Naive thymus-derived CD8-positive, alpha-beta T cell (primary cell): ENCODE results near the gene ZFP82. TPM values are rescaled to one million over a fixed set of nuclear protein-coding genes. Genes with fewer than 3 reads are reported as not detected.
A peak's percentile ranks its signal among the peaks of the same experiment; 100 is the strongest.

Experiments used
- ATAC-seq, 2 donors: fragments of 150-1000 bp; cut with Tn5 transposase in 1 of 2; sonication (Bioruptor Pico), chemical (Tn5 transposase) in 1 of 2; 1 replicate in 1 of 2; 2 replicates in 1 of 2; pipeline ENCODE4 v1.10.0; 2021; ENCODE audit warnings: mild to moderate bottlenecking in 2 of 2, moderate library complexity in 2 of 2
- POLR2A ChIA-PET: fragments of 350-600 bp; sonication (Branson Sonifier 250); formaldehyde crosslinking; loops from one replicate; lab custom pipeline; 2021; ENCODE audit warnings: antibody characterized with exemption; lab: Charles Lee
- DNase-seq, 10 donors: peaks; one replicate each; pipeline versions ENCODE4 v3.0.0 to v3.0.0-alpha.2; 2020 to 2022
- H3K27ac Mint-ChIP-seq, 10 donors: one replicate each; pipeline ENCODE4 v1.8.0; 2020 to 2022; ENCODE audit warnings: mild to moderate bottlenecking in 10 of 10, mixed read lengths in 10 of 10, moderate library complexity in 4 of 10, inconsistent platforms in 1 of 10
- H3K27me3 Mint-ChIP-seq, 5 donors: one replicate each; pipeline ENCODE4 v1.8.0; 2021 to 2022; ENCODE audit warnings: mixed read lengths in 5 of 5
- H3K36me3 Mint-ChIP-seq, 3 donors: one replicate each; pipeline ENCODE4 v1.8.0; 2020 to 2022; ENCODE audit warnings: mixed read lengths in 3 of 3, mild to moderate bottlenecking in 2 of 3, inconsistent platforms in 1 of 3
- H3K4me1 Mint-ChIP-seq, 4 donors: one replicate each; pipeline ENCODE4 v1.8.0; 2021 to 2022; ENCODE audit warnings: mixed read lengths in 4 of 4
- H3K4me3 Mint-ChIP-seq, 10 donors: one replicate each; pipeline ENCODE4 v1.8.0; 2020 to 2022; ENCODE audit warnings: mild to moderate bottlenecking in 10 of 10, mixed read lengths in 10 of 10, moderate library complexity in 6 of 10, inconsistent platforms in 1 of 10
- H3K9me3 Mint-ChIP-seq, 9 donors: one replicate each; pipeline ENCODE4 v1.8.0; 2020 to 2022; ENCODE audit warnings: mixed read lengths in 9 of 9, mild to moderate bottlenecking in 3 of 9, inconsistent platforms in 1 of 9, moderate library complexity in 1 of 9
- polyA plus RNA-seq, 3 donors: library from polyadenylated mRNA; unstranded; fragments of 300-500 nt; fragmentation: Illumina TruSeq; gene quantifications; one replicate each; pipeline ENCODE4 v1.2.3, GENCODE V29; 2021
- total RNA-seq, 8 experiments: library from RNA in 2 of 8; stranded (reverse) in 2 of 8; gene quantifications; one replicate each; pipeline ENCODE4 v1.2.3 and lab custom pipeline; 2021 to 2026

ZFP82 gene
- total RNA-seq (10 to 100 TPM; 10.1 to 12.4 TPM), polyA plus RNA-seq (10 to 100 TPM in 1 of 3 donors, 1 to 10 TPM in 2; 2.8 to 13.5 (median 5.3) TPM), total RNA-seq (lab: John Stamatoyannopoulos, UW) (3.1 to 20.9 (median 13.8) reads per million in 6 experiments)

DNA sequence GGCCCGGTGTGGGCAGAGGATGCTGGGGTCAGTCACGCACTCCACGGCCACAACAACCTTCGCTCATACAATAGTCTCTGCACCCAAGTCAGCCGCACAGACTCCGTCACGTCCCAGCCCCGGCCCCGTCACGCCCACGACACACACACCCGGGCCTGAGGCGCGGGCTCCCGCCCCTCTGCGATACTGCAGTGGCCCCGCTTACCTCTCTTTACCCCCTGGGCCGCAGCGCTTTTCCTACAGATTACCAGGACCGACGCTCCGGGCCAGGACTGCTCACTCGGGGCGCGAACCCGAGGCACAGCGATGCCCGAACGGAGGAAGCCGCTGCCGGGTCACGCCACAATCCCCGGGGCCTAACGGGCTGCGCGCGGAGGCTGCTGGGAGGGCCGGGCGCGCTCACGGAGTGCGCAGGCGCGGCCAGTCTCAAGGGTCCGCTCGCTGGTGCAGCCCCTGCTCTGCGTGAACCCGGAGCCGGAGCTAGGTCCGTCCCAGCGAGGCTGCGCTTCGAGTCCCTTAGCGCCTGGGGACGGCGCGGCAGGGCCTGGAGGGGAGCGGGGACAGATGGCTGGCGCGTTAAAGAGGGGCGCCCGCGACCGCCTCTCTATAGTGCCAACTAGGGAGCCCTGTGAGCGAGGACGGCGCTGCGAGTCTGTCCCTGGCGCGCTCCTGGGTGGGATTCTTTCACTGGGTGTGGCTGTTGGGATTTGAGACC lies at the start of gene ZFP82:
ZFP82 (minus strand) TSS at position 358 of the 715 bp plus-strand sequence. CDS start 8,855 bp downstream, outside the sequence.
- POLR2A ChIA-PET, result interaction anchor here (0.6 to 3.1 kb wide), 6 partner anchors 40 to 1279 kb away, joined by 3 to 13 read pairs (median 3); partner anchors contain the start of genes ZFP14, ZNF566 and ZNF790
- DNase-seq, result peak; percentile 51 to 83 (median 72)
- Mint-ChIP-seq H3K27me3 (peaks cover 10 to 31% (median 17%) of the 10 kb centered on the region in 5 donors), H3K4me3 (peak within 1 kb of the TSS; percentile 84 to 99 (median 93)), H3K27ac (peak within 1 kb of the TSS; percentile 87 to 99 (median 94)), H3K9me3 (peaks cover 0 to 71% (median 24%) of the 10 kb centered on the region in 9 donors), H3K36me3 (peaks cover 23 to 57% (median 45%) of the 10 kb centered on the region in 3 donors), H3K4me1 (peaks cover 9 to 25% (median 22%) of the 10 kb centered on the region in 4 donors)
- peak; percentile 92 for ATAC-seq

DNA sequence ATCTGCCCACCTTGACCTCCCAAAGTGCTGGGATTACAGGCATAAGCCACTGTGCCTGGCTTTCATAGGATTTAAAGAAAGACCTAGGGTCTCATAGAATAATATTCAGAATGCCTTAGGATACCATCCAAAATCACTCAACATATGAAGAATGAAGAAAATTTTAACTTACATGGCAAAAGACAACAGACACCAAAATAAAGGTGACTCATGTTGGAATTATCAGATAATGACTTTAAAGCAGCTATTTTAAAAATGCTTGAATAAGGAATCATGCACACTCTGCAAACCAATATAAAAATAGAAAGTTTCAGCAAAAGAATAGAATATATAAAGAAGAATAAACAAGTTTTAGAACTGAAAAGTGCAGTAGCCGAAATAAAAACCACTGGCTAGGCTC lies 41.6 kb upstream of the ZFP82 start:
- Mint-ChIP-seq H3K4me1 (no peaks in the 10 kb centered on the region), H3K36me3 (peaks cover 51 to 77% (median 53%) of the 10 kb centered on the region in 3 donors), H3K27me3 (no peaks in the 10 kb centered on the region), H3K4me3 (no peak overlapping the region), H3K9me3 (peaks cover 22 to 95% (median 39%) of the 10 kb centered on the region in 9 donors), H3K27ac (no peak overlapping the region)
- DNase-seq (no peak), ATAC-seq (no peak)
- POLR2A ChIA-PET, result no interaction called here

DNA sequence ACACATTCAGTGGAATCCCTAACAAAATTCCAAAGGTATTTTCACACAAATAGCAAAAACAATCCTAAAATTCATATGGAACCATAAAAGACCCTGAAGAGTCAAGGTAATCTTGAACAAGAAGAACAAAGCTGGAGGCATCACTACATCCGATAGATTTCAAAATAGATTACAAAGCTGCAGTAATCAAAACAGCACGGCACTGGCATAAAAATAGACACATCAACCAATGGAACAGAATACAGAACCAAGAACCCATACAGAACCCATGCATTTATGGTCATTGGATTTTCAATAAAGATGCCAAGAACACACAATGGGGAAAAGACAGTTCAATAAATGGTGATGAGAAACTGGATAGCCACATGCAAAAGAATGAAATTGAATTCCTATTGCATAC lies 38.4 kb upstream of the ZFP82 start:
- ATAC-seq, result no peak
- Mint-ChIP-seq H3K27ac (no peak overlapping the region), H3K36me3 (peaks cover 54 to 84% (median 65%) of the 10 kb centered on the region in 3 donors), H3K4me1 (no peaks in the 10 kb centered on the region), H3K4me3 (no peak overlapping the region), H3K9me3 (peaks cover 25 to 98% (median 57%) of the 10 kb centered on the region in 9 donors), H3K27me3 (no peaks in the 10 kb centered on the region)
- POLR2A ChIA-PET, result no interaction called here
- no peak for DNase-seq

DNA sequence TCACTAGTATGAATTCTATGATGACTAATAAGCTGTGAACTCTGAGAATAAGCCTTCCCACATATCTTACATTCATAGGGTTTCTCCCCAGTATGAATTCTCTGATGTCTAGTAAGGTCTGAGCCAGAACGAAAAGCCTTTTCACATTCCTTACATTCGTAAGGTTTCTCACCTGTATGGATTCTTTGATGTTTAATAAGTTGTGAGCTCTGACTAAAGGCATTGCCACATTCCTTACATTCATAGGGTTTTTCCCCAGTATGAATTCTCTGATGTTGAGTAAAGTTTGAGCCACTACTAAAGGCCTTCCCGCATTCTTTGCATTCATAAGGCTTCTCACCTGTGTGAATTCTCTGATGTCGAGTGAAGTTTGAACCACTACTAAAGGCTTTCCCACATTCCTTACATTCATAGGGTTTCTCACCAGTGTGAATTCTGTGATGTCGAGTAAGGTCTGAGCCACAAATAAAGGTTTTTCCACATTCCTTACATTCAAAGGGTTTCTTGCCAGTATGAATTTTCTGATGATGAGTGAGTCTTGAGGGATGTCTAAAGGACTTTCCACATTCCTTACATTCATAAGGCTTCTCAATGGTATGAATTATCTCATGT lies 30.7 kb upstream of the ZFP82 start:
- Mint-ChIP-seq H3K4me3 (no peak overlapping the region), H3K27ac (no peak overlapping the region), H3K27me3 (no peaks in the 10 kb centered on the region), H3K9me3 (peaks cover 7 to 98% (median 50%) of the 10 kb centered on the region in 9 donors), H3K4me1 (no peaks in the 10 kb centered on the region), H3K36me3 (peaks cover 51 to 89% (median 69%) of the 10 kb centered on the region in 3 donors)
- POLR2A ChIA-PET, result no interaction called here
- no peak for ATAC-seq
- no peak for DNase-seq

DNA sequence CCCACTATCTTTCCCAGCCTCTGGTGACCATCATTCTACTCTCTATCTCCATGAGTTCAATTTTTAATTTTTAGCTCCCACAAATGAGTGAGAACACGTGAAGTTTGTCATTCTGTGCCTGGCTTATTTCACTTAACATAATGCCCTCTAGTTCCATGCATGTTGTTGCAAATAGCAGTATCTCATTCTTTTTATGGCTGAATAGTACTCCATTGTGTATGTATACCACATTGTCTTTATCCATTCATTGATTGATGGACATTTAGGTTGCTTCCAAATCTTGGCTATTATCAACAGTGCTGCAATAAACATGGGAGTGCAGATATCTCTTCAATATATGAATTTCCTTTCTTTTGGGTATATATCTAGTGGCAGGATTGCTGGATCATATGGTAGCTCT lies 22.9 kb upstream of the ZFP82 start:
- H3K36me3 Mint-ChIP-seq, result peaks cover 4 to 38% (median 38%) of the 10 kb centered on the region in 3 donors
- H3K27ac Mint-ChIP-seq, result peak overlapping the region in 1 of 10 donors; percentile 7
- H3K27me3 Mint-ChIP-seq, result no peaks in the 10 kb centered on the region
- no peak for ATAC-seq
- no peak overlapping the region for H3K4me3 Mint-ChIP-seq
- peaks cover 11 to 93% (median 30%) of the 10 kb centered on the region in 9 donors for H3K9me3 Mint-ChIP-seq
- no peak for DNase-seq
- peaks cover 0 to 2% (median 0%) of the 10 kb centered on the region in 4 donors for H3K4me1 Mint-ChIP-seq
- POLR2A ChIA-PET, result interaction anchor here (0.6 kb wide), 1 partner anchor 332 kb away, joined by 3 read pairs; no protein-coding TSS in a partner anchor

DNA sequence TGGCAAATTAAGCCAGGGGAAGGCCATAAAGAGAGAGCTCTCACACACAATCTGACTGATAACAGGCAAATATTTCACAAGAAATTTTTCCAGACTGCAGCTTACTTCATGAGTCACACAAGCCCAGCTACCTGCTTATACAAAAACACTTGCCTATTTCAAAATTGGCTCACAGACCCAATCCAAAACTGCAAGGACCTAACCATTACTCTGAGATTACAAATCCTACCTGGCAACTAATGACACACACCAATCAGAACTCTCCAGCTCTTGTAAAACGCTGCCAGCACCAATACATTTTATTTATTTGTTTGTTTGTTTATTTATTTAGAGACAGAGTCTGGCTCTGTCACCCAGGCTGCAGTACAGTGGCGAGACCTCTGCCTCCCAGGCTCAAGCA lies 18.1 kb upstream of the ZFP82 start:
- Mint-ChIP-seq H3K27ac (no peak overlapping the region), H3K9me3 (peaks cover 11 to 85% (median 46%) of the 10 kb centered on the region in 9 donors), H3K4me3 (no peak overlapping the region), H3K27me3 (no peaks in the 10 kb centered on the region), H3K4me1 (peaks cover 0 to 2% (median 0%) of the 10 kb centered on the region in 4 donors), H3K36me3 (peaks cover 2 to 33% (median 22%) of the 10 kb centered on the region in 3 donors)
- ATAC-seq, result no peak
- POLR2A ChIA-PET, result no interaction called here
- DNase-seq, result no peak

DNA sequence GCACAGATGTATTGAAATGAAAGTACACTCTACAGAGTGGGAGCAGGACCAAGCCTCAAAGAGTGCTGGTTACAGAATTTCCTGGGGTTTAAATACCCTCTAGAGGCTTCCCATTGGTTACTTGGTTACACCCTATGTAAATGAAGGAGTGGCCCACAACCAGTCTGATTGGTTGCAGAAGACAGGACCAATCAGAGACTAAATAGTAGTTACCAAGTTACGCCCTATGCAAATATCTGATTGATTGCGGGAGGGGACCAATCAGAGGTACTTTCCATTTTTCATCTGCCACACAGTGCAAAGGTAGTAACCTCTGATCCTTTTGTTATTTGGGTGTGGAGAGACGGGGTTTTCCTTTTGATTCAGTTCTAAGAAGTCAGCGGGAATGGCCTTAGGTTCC lies 5.5 kb upstream of the ZFP82 start:
- no peak for ATAC-seq
- H3K36me3 Mint-ChIP-seq, result peaks cover 8 to 48% (median 39%) of the 10 kb centered on the region in 3 donors
- no peak overlapping the region for H3K27ac Mint-ChIP-seq
- no peak for DNase-seq
- H3K4me3 Mint-ChIP-seq, result no peak overlapping the region
- peaks cover 21 to 39% (median 28%) of the 10 kb centered on the region in 5 donors for H3K27me3 Mint-ChIP-seq
- peaks cover 0 to 75% (median 41%) of the 10 kb centered on the region in 9 donors for H3K9me3 Mint-ChIP-seq
- POLR2A ChIA-PET, result no interaction called here
- peaks cover 0 to 4% (median 1%) of the 10 kb centered on the region in 4 donors for H3K4me1 Mint-ChIP-seq

DNA sequence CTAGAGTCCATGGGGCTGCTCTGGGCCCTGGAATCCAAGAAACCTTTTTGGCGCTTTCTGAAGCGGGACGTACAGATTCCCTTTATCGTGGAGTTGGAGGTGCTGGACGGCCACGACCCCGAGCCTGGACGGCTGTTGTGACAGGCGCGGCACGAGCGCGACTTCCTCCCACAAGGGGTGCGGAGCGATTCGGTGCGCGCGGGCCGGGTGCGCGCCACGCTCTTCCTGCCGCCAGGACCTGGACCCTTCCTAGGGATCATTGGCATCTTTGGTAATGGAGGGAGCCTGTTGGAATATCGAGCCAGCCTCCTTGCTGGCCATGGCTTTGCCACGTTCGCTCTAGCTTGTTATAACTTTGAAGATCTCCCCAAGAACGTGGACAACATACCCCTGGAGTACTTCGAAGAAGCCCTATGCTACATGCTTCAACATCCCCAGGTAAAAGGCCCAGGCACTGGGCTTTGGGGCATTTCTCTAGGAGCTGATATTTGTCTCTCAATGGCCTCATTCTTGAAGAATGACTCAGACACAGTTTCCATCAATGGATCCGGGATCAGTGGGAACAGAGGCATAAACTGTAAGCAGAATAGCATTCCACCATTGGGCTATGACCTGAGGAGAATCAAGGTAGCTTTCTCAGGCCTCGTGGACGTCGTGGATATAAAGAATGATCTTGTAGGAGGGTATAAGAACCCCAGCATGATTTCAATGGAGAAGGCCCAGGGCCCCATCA lies 3.5 kb upstream of the ZFP82 start:
- Mint-ChIP-seq H3K27me3 (peaks cover 18 to 39% (median 28%) of the 10 kb centered on the region in 5 donors), H3K27ac (no peak overlapping the region), H3K9me3 (peaks cover 0 to 73% (median 43%) of the 10 kb centered on the region in 9 donors), H3K4me3 (peak overlapping the region in 9 of 10 donors; percentile 37 to 72 (median 57)), H3K36me3 (peaks cover 12 to 52% (median 51%) of the 10 kb centered on the region in 3 donors), H3K4me1 (peaks cover 9 to 22% (median 19%) of the 10 kb centered on the region in 4 donors)
- no peak for DNase-seq
- POLR2A ChIA-PET, result no interaction called here
- ATAC-seq, result no peak

DNA sequence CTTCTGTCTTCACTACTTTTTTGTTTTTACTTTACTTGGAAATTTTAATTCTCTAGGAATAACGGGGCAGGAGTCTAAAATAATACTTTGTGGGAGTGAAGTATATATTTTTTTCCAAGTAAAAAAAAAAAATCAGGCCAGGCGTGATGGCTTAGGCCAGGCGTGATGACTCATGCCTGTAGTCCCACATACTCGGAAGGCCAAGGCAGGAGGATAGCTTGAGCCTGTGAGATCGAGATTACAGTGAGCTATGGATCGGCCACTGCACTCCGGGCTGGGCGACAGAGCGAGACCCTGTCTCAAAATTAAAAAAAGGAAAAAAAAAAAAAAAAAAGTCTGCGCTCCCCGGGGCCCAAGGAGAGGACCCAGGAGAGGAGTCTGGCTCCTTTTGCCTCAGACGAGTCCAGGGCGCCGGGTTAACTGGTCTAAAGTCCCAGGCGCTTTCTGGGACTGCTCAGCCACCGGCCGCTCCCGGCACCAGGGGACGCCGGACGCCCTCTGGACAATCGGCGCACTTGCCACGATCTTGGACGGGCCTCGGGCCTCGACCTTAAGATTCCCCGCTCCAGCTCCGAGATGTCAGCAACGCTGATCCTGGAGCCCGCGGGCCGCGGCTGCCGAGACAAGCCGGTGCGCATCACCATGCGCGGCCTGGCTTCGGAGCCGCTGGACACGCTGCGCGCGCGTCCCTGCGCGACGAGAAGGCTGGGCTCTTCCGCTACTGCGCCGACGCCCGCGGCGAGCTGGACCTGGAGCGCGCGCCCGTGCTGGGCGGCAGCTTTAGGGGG lies 2.7 kb upstream of the ZFP82 start:
- DNase-seq (no peak), ATAC-seq (no peak)
- POLR2A ChIA-PET, result no interaction called here
- Mint-ChIP-seq H3K4me3 (peak overlapping the region in 8 of 10 donors; percentile 8 to 74 (median 57)), H3K36me3 (peaks cover 13 to 53% (median 51%) of the 10 kb centered on the region in 3 donors), H3K9me3 (peaks cover 0 to 73% (median 41%) of the 10 kb centered on the region in 9 donors), H3K27ac (no peak overlapping the region), H3K4me1 (peaks cover 9 to 23% (median 20%) of the 10 kb centered on the region in 4 donors), H3K27me3 (peaks cover 17 to 39% (median 28%) of the 10 kb centered on the region in 5 donors)

DNA sequence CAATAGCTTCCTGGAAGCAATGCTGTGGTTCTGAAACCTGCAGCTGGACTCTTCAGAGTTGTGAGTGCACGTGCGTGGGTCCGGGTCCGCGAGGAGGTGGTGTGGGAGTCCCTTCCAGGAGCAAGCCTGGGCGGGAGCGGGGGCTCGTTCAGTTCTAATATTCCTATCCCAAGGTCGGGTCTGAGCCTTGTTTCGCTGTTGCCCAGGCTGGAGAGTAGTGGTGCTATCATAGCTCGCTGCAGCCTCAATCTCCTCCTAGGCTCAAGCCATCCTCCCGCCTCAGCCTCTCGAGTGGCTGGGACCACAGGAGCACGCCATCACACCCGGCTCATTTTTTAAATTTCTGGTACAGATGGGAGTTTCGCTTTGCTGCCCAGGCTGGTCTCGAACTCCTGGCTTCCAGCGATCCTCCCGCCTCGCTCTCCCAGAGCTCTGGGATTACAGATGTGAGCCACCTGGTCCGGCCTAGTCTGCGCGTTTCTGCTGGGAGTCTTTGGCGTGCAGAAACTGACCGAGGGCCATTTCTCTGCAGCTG lies 625 bp downstream of the ZFP82 start:
- DNase-seq (no peak), ATAC-seq (no peak)
- Mint-ChIP-seq H3K27me3 (peaks cover 9 to 25% (median 15%) of the 10 kb centered on the region in 5 donors), H3K36me3 (peaks cover 30 to 62% (median 41%) of the 10 kb centered on the region in 3 donors), H3K27ac (peak overlapping the region; percentile 87 to 99 (median 94)), H3K4me3 (peak overlapping the region; percentile 84 to 99 (median 93)), H3K9me3 (peaks cover 0 to 73% (median 20%) of the 10 kb centered on the region in 9 donors), H3K4me1 (peaks cover 9 to 26% (median 22%) of the 10 kb centered on the region in 4 donors)
- POLR2A ChIA-PET, result interaction anchor here (0.9 to 3.1 kb wide), 5 partner anchors 40 to 420 kb away, joined by 3 to 13 read pairs (median 3); partner anchors contain the start of genes ZFP14, ZNF566 and ZNF790

DNA sequence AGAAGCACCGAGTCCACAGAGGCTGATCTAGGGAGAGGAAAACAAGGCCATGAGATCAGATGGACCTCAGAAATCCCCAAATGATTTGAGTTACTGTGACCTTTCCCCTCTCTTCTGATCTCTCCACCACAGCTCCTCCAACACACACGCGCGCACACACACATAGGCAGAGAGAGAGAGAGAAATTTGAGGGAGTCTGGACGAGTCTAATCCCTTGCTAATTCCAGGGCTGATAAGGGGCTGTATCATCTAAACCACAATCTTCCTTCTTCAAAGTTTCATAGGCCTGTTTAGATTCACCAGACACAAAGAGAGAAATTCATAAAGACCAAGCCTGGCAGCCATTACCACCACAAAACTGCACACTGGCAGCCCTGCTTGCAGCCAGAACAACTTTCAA lies 8.6 kb downstream of the ZFP82 start:
- Mint-ChIP-seq H3K36me3 (peaks cover 60 to 83% (median 77%) of the 10 kb centered on the region in 3 donors), H3K27ac (peak overlapping the region in 1 of 10 donors; percentile 47), H3K9me3 (peaks cover 21 to 90% (median 54%) of the 10 kb centered on the region in 9 donors), H3K4me3 (peak overlapping the region in 1 of 10 donors; percentile 27), H3K27me3 (no peaks in the 10 kb centered on the region), H3K4me1 (peaks cover 0 to 3% (median 1%) of the 10 kb centered on the region in 4 donors)
- ATAC-seq (no peak), DNase-seq (no peak)
- POLR2A ChIA-PET, result no interaction called here
